HG02884 (cell line): ENCODE results near the gene LONP2.
"Not testable (repeated sequence)": the region's sequence is repeated elsewhere in the genome, so short reads cannot be mapped to it uniquely, and the experiment has no call there.

Source experiments
- ATAC-seq: cut with Tn5 transposase; IDR thresholded peaks from one replicate; pipeline ENCODE4 v1.9.1; 2021; ENCODE audit warnings: mild to moderate bottlenecking, moderate library complexity; ENCODE audit not compliant: unreplicated experiment

Gene LONP2

GRCh38 chr16:48287239-48287638, 43.1 kb downstream of the LONP2 start:
- no peak for ATAC-seq

GRCh38 chr16:48291303-48291702, 47.2 kb downstream of the LONP2 start:
- no peak for ATAC-seq

GRCh38 chr16:48291754-48292153, 47.7 kb downstream of the LONP2 start:
- ATAC-seq, result no peak

- ATAC-seq, result no peak
These were observed 48.4 kb downstream of the LONP2 start for GRCh38 chr16:48292452-48292851.

- no peak for ATAC-seq
These were observed 50.6 kb downstream of the LONP2 start for GRCh38 chr16:48294724-48295123.

- ATAC-seq, result no peak
These were observed 51.6 kb downstream of the LONP2 start for GRCh38 chr16:48295488-48296281.

GRCh38 chr16:48299471-48299870, 55.4 kb downstream of the LONP2 start:
- no peak for ATAC-seq

- ATAC-seq, result no peak
These were observed 56.3 kb downstream of the LONP2 start for GRCh38 chr16:48300391-48300856.

- no peak for ATAC-seq
These were observed 64.4 kb downstream of the LONP2 start for GRCh38 chr16:48308535-48308934.

GRCh38 chr16:48310908-48311641, 67.0 kb downstream of the LONP2 start:
- ATAC-seq, result no peak

- not testable (repeated sequence) for ATAC-seq
These were observed 69.8 kb downstream of the LONP2 start for GRCh38 chr16:48313905-48314304.

- no peak for ATAC-seq
These were observed 72.9 kb downstream of the LONP2 start for GRCh38 chr16:48317026-48317425.

- no peak for ATAC-seq
These were observed 73.7 kb downstream of the LONP2 start for GRCh38 chr16:48317614-48318315.

- ATAC-seq, result peak; percentile 70
These were observed 74.5 kb downstream of the LONP2 start for GRCh38 chr16:48318630-48319029.

GRCh38 chr16:48321317-48322036, 77.4 kb downstream of the LONP2 start:
- ATAC-seq, result no peak

- ATAC-seq, result no peak
These were observed 80.0 kb downstream of the LONP2 start for GRCh38 chr16:48323783-48324775.

GRCh38 chr16:48326915-48327314, 82.8 kb downstream of the LONP2 start:
- ATAC-seq, result no peak

GRCh38 chr16:48329138-48329537, 85.0 kb downstream of the LONP2 start:
- ATAC-seq, result no peak

GRCh38 chr16:48330189-48330840, 86.2 kb downstream of the LONP2 start:
- ATAC-seq, result no peak
